ENCODE data around the gene SOX18. TPM values are rescaled to one million over a fixed set of nuclear protein-coding genes. Genes with fewer than 3 reads are reported as not detected.

SOX18 gene
- total and polyA plus RNA-seq, 2 of the 13 experiments (the other 11 are each of a cell fraction or from before 2014, with no cell fraction given) = 1.6 to 1.9 TPM

GRCh38 chr20:64067733-64068307, 18.4 kb upstream of the SOX18 start:
- Histone ChIP-seq H3K27ac (ENCODE audit: extremely low read length, insufficient read depth, low read length) (no peak overlapping the region), H3K79me2 (ENCODE audit: insufficient read depth, low read length) (no peaks in the 10 kb centered on the region), H3K9ac (ENCODE audit: insufficient read depth, low read depth, low read length) (no peak overlapping the region), H3K9me3 (ENCODE audit: low read length) (no peaks in the 10 kb centered on the region), H2AFZ (ENCODE audit: low read length) (no peak overlapping the region), H3K4me1 (ENCODE audit: insufficient read depth, low read length) (peaks cover 47% of the 10 kb centered on the region), H3K4me3 (replicated peaks in 1 of 3; ENCODE audit: insufficient read depth in 1 of 3, low read depth in 2 of 3, low read length in 3 of 3) (no peak overlapping the region), H3K27me3 (ENCODE audit: control insufficient read depth in 1 of 2, insufficient read depth in 2 of 2, low read length in 2 of 2) (peaks cover 3 to 11% of the 10 kb centered on the region in 2 experiments; a peak in 2 of 5 replicates), H4K20me1 (ENCODE audit: insufficient read depth, low read length) (peaks cover 4% of the 10 kb centered on the region; the same call in 1 of the 2 replicates), H3K4me2 (ENCODE audit: low read depth, low read length) (no peak overlapping the region), H3K36me3 (replicated peaks in 1 of 2; ENCODE audit: control insufficient read depth in 1 of 2, insufficient read depth in 2 of 2, low read length in 2 of 2) (no peaks in the 10 kb centered on the region)
- ChIA-PET POLR2A (no interaction called here), CTCF (ENCODE audit: low intra/inter-chr PET ratio, low total read pairs) (no interaction called here)
- WGBS (ENCODE audit: low lambda C conversion rate) = 46% methylated on average over 7 of the region's 12 CpGs
- in situ Hi-C loops (cut with HindIII; ENCODE audit: extremely low pct_ligation_motif_present, low pct_unique_long_range_greater_than_20kb) = no loop called here
- intact Hi-C loops (cut with micrococcal nuclease; ENCODE audit: unreplicated experiment) = loop anchor here (2.0 kb wide), 1 partner anchor 13 kb away; no protein-coding TSS in a partner anchor
- ATAC-seq (no peak), FAIRE-seq (no peak), DNase-seq (ENCODE audit: low spot score) (no peak)
- BruUV-seq (replicated peaks) = no TSS peak
- TF ChIP-seq NRL (CRISPR knock-in tag; IDR thresholded peaks at IDR 0.05; ENCODE audit: borderline replicate concordance) (no peak), E2F5 (CRISPR knock-in tag; conservative IDR thresholded peaks at IDR 0.05) (no peak), CREB1 (IDR thresholded peaks at IDR 0.05) (no peak), CREB1 (CRISPR knock-in tag; IDR thresholded peaks at IDR 0.05) (no peak), BATF2 (CRISPR knock-in tag; IDR thresholded peaks at IDR 0.05) (peak; percentile 31; the same call in 1 of the 2 replicates), DNMT1 (CRISPR knock-in tag; IDR thresholded peaks at IDR 0.05) (no peak), ZBED4 (CRISPR knock-in tag; IDR thresholded peaks at IDR 0.05; ENCODE audit: borderline replicate concordance) (no peak), ZBTB49 (CRISPR knock-in tag; IDR thresholded peaks at IDR 0.05; ENCODE audit: borderline replicate concordance) (no peak), NONO (IDR thresholded peaks at IDR 0.05) (no peak), NONO (CRISPR knock-in tag; conservative IDR thresholded peaks at IDR 0.05) (0 out of 2 replicates have a peak, but pooled peaks have one; percentile 54), ZNF337 (CRISPR knock-in tag; IDR thresholded peaks at IDR 0.05; ENCODE audit: borderline replicate concordance, low read depth) (no peak), KLF15 (CRISPR knock-in tag; IDR thresholded peaks at IDR 0.05; ENCODE audit: borderline replicate concordance) (no peak), SUZ12 (IDR thresholded peaks at IDR 0.05; ENCODE audit: low read depth, low read length) (no peak), NFE2L1 (CRISPR knock-in tag; IDR thresholded peaks at IDR 0.05; ENCODE audit: borderline replicate concordance) (no peak), SIX1 (CRISPR knock-in tag; IDR thresholded peaks at IDR 0.05; ENCODE audit: borderline replicate concordance) (no peak), HOXA7 (CRISPR knock-in tag; IDR thresholded peaks at IDR 0.05) (0 out of 2 replicates have a peak, but pooled peaks have one; percentile 71), HOXA3 (CRISPR knock-in tag; IDR thresholded peaks at IDR 0.05) (no peak), ZKSCAN5 (CRISPR knock-in tag; IDR thresholded peaks at IDR 0.05) (no peak)

Data from HepG2 (cell line).